ENCODE results near the gene KIF3B. TPM values are rescaled to one million over a fixed set of nuclear protein-coding genes. Genes with fewer than 3 reads are reported as not detected.
A peak's percentile ranks its signal among the peaks of the same experiment; 100 is the strongest.

The KIF3B gene
- total and polyA plus RNA-seq, 2 donors, result 7.8 to 8.3 TPM

DNA sequence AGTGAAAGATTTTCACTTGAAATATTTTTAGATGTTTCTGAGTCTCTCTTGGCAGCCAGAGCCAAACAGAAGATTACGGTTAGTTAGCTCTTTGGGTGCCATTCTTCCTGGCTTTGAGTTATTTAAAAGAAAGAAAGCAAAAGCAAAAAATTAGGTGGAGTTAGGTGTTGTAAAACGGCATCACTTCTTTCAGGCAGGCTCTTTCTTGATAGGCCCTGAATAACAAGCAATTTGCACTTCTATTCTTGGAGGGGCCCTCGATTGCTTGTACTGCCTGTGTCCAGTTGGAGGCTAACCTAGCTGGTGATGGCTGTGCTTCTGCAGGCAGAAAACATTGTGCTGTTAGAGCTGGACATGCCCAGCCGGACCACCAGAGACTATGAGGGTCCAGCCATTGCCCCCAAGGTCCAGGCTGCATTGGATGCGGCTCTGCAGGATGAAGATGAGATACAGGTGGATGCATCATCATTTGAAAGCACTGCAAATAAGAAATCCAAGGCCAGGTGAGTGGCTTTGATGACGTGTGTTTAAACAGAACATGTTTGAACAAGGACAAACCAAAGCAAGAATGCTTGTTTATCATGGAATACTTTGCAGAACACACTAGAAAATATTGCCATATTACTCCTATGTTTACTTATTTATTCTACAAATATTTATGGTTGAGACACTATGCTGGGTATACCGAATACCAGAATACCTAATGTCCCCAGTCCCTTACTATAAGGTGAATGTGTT lies 52.5 kb downstream of the KIF3B start:
- WGBS, result 96% methylated on average over 7 of the region's 7 CpGs
- no peak for DNase-seq (ENCODE audit: low read depth in 6 of 9, low spot score in 9 of 9)
- Histone ChIP-seq H3K27ac (ENCODE audit: low read depth in 1 of 2, low read length in 1 of 2) (no peak overlapping the region), H3K4me1 (ENCODE audit: control insufficient read depth in 2 of 2, insufficient read depth in 2 of 2, low read length in 2 of 2) (no peaks in the 10 kb centered on the region), H3K27me3 (ENCODE audit: control insufficient read depth in 2 of 2, insufficient read depth in 1 of 2, low read length in 1 of 2) (no peaks in the 10 kb centered on the region), H3K36me3 (ENCODE audit: control insufficient read depth in 2 of 2, insufficient read depth in 2 of 2, low read length in 1 of 2) (peaks cover 33 to 43% of the 10 kb centered on the region in 2 donors), H3K4me3 (ENCODE audit: low read length in 2 of 2) (no peak overlapping the region), H3K9me3 (ENCODE audit: control insufficient read depth in 2 of 2, insufficient read depth in 1 of 2, low read length in 1 of 2) (no peaks in the 10 kb centered on the region)

DNA sequence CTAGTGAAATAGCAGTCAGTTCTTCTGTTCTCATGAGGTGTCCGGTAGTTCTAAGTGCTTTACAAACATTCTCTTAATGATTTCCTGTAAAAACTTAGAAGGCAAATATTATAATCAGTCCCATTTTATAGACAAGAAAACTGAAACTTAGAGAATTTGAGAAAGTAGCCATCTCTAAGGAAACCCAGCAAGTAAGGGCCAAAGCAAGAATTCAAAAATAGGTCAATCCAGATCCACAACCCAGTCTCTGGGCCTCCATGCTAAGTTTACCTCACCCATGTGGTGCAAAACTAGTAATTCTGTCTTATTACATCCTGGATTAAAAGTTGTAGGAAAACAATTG lies 53.1 kb downstream of the KIF3B start:
- DNase-seq (ENCODE audit: low read depth in 6 of 9, low spot score in 9 of 9), result no peak
- Histone ChIP-seq H3K4me3 (ENCODE audit: low read length in 2 of 2) (no peak overlapping the region), H3K27me3 (ENCODE audit: control insufficient read depth in 2 of 2, insufficient read depth in 1 of 2, low read length in 1 of 2) (no peaks in the 10 kb centered on the region), H3K27ac (ENCODE audit: low read depth in 1 of 2, low read length in 1 of 2) (no peak overlapping the region), H3K36me3 (ENCODE audit: control insufficient read depth in 2 of 2, insufficient read depth in 2 of 2, low read length in 1 of 2) (peaks cover 33 to 43% of the 10 kb centered on the region in 2 donors), H3K4me1 (ENCODE audit: control insufficient read depth in 2 of 2, insufficient read depth in 2 of 2, low read length in 2 of 2) (no peaks in the 10 kb centered on the region), H3K9me3 (ENCODE audit: control insufficient read depth in 2 of 2, insufficient read depth in 1 of 2, low read length in 1 of 2) (no peaks in the 10 kb centered on the region)
- 100% methylated on average over 1 of the region's 1 CpG for WGBS

DNA sequence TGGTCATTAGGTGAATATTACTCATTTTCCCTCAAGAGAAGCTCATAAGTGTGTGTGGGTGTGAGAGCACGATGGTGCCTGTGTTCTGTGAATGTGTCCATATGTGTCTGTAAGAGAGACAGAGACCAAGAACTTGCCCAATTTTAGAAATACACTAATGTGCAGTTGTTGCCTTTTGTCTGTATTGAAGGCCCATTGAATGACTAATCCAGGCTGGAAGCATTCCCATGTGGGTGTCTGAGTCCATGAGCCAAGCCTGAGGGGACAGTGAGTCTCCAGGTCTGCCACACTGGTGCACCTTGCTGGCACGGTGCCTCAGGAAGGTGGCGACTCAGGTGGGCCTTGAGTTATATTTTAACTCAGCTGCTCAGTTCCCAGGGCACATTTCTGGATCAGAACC lies 55.2 kb downstream of the KIF3B start:
- Histone ChIP-seq H3K27ac (ENCODE audit: low read depth in 1 of 2, low read length in 1 of 2) (no peak overlapping the region), H3K9me3 (ENCODE audit: control insufficient read depth in 2 of 2, insufficient read depth in 1 of 2, low read length in 1 of 2) (no peaks in the 10 kb centered on the region), H3K27me3 (ENCODE audit: control insufficient read depth in 2 of 2, insufficient read depth in 1 of 2, low read length in 1 of 2) (no peaks in the 10 kb centered on the region), H3K4me1 (ENCODE audit: control insufficient read depth in 2 of 2, insufficient read depth in 2 of 2, low read length in 2 of 2) (peaks cover 0 to 2% of the 10 kb centered on the region in 2 donors), H3K36me3 (ENCODE audit: control insufficient read depth in 2 of 2, insufficient read depth in 2 of 2, low read length in 1 of 2) (peaks cover 33 to 37% of the 10 kb centered on the region in 2 donors), H3K4me3 (ENCODE audit: low read length in 2 of 2) (no peak overlapping the region)
- DNase-seq (ENCODE audit: low read depth in 6 of 9, low spot score in 9 of 9), result no peak
- 94% methylated on average over 3 of the region's 3 CpGs for WGBS

DNA sequence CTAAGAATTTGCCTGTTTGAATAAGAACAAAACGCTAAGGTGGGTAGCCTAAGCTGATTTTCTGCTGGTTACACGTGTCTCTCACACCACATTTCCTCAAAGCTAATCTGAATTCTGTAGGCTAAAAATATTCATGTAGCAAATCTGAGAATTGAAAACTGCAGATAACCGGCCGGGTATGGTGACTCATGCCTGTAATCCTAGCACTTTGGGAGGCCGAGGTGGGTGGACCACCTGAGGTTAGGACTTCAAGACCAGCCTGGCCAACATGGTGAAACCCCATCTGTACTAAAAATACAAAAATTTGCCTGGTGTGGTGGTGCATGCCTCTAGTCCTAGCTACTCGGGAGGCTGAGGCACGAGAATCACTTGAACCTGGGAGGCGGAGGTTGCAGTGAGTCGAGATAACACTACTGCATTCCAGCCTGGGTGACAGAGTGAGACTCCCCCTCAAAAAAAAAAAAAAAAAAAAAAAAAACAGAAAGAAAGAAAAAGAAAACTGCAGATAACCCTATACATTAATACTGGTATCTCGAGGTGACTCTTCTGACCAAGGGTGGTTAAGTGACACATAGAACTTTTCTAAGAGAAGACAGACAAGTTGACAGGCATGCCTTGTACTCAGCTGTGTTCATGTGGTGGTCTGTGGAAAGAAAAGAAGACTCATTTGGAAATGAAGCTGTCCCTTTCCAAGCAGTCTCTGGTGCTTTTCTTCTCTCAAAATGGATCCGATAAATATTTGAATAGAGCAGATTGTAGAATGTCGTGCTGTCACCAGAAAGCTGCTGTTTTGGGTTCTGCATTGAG lies 55.9 kb downstream of the KIF3B start:
- Histone ChIP-seq H3K4me1 (ENCODE audit: control insufficient read depth in 2 of 2, insufficient read depth in 2 of 2, low read length in 2 of 2) (peaks cover 4 to 9% of the 10 kb centered on the region in 2 donors), H3K27me3 (ENCODE audit: control insufficient read depth in 2 of 2, insufficient read depth in 1 of 2, low read length in 1 of 2) (no peaks in the 10 kb centered on the region), H3K27ac (ENCODE audit: low read depth in 1 of 2, low read length in 1 of 2) (no peak overlapping the region), H3K9me3 (ENCODE audit: control insufficient read depth in 2 of 2, insufficient read depth in 1 of 2, low read length in 1 of 2) (no peaks in the 10 kb centered on the region), H3K36me3 (ENCODE audit: control insufficient read depth in 2 of 2, insufficient read depth in 2 of 2, low read length in 1 of 2) (peaks cover 30 to 37% of the 10 kb centered on the region in 2 donors), H3K4me3 (ENCODE audit: low read length in 2 of 2) (no peak overlapping the region)
- 97% methylated on average over 12 of the region's 12 CpGs for WGBS
- DNase-seq (ENCODE audit: low read depth in 6 of 9, low spot score in 9 of 9), result no peak

GRCh38 chr20:32333988-32334885 lies 56.8 kb downstream of the KIF3B start:
- Histone ChIP-seq H3K4me1 (ENCODE audit: control insufficient read depth in 2 of 2, insufficient read depth in 2 of 2, low read length in 2 of 2) (peaks cover 4 to 13% of the 10 kb centered on the region in 2 donors), H3K4me3 (ENCODE audit: low read length in 2 of 2) (no peak overlapping the region), H3K27me3 (ENCODE audit: control insufficient read depth in 2 of 2, insufficient read depth in 1 of 2, low read length in 1 of 2) (no peaks in the 10 kb centered on the region), H3K9me3 (ENCODE audit: control insufficient read depth in 2 of 2, insufficient read depth in 1 of 2, low read length in 1 of 2) (no peaks in the 10 kb centered on the region), H3K27ac (ENCODE audit: low read depth in 1 of 2, low read length in 1 of 2) (peak overlapping the region in 1 of 2 donors; percentile 9), H3K36me3 (ENCODE audit: control insufficient read depth in 2 of 2, insufficient read depth in 2 of 2, low read length in 1 of 2) (peaks cover 30 to 38% of the 10 kb centered on the region in 2 donors)
- 83% methylated on average over 13 of the region's 13 CpGs for WGBS
- no peak for DNase-seq (ENCODE audit: low read depth in 6 of 9, low spot score in 9 of 9)

- H3K4me1 ChIP-seq (ENCODE audit: control insufficient read depth in 2 of 2, insufficient read depth in 2 of 2, low read length in 2 of 2), result peaks cover 4 to 13% of the 10 kb centered on the region in 2 donors
- DNase-seq (ENCODE audit: low read depth in 6 of 9, low spot score in 9 of 9), result peak in 5 of 9 donors; percentile 21 to 71 (median 31)
- H3K4me3 ChIP-seq (ENCODE audit: low read length in 2 of 2), result no peak overlapping the region
- no peaks in the 10 kb centered on the region for H3K27me3 ChIP-seq (ENCODE audit: control insufficient read depth in 2 of 2, insufficient read depth in 1 of 2, low read length in 1 of 2)
- H3K9me3 ChIP-seq (ENCODE audit: control insufficient read depth in 2 of 2, insufficient read depth in 1 of 2, low read length in 1 of 2), result no peaks in the 10 kb centered on the region
- 41% methylated on average over 5 of the region's 5 CpGs for WGBS
- no peak overlapping the region for H3K27ac ChIP-seq (ENCODE audit: low read depth in 1 of 2, low read length in 1 of 2)
- H3K36me3 ChIP-seq (ENCODE audit: control insufficient read depth in 2 of 2, insufficient read depth in 2 of 2, low read length in 1 of 2), result peaks cover 12 to 17% of the 10 kb centered on the region in 2 donors
Measured at GRCh38 chr20:32336918-32337347, 59.5 kb downstream of the KIF3B start.

- DNase-seq (ENCODE audit: low read depth in 6 of 9, low spot score in 9 of 9), result peak in 1 of 9 donors; percentile 49
- Histone ChIP-seq H3K4me3 (ENCODE audit: low read length in 2 of 2) (no peak overlapping the region), H3K36me3 (ENCODE audit: control insufficient read depth in 2 of 2, insufficient read depth in 2 of 2, low read length in 1 of 2) (peaks cover 7 to 11% of the 10 kb centered on the region in 2 donors), H3K9me3 (ENCODE audit: control insufficient read depth in 2 of 2, insufficient read depth in 1 of 2, low read length in 1 of 2) (no peaks in the 10 kb centered on the region), H3K27me3 (ENCODE audit: control insufficient read depth in 2 of 2, insufficient read depth in 1 of 2, low read length in 1 of 2) (no peaks in the 10 kb centered on the region), H3K27ac (ENCODE audit: low read depth in 1 of 2, low read length in 1 of 2) (no peak overlapping the region), H3K4me1 (ENCODE audit: control insufficient read depth in 2 of 2, insufficient read depth in 2 of 2, low read length in 2 of 2) (peaks cover 4 to 13% of the 10 kb centered on the region in 2 donors)
- WGBS, result 72% methylated on average over 11 of the region's 11 CpGs
Measured at GRCh38 chr20:32337937-32338661, 60.6 kb downstream of the KIF3B start.

DNA sequence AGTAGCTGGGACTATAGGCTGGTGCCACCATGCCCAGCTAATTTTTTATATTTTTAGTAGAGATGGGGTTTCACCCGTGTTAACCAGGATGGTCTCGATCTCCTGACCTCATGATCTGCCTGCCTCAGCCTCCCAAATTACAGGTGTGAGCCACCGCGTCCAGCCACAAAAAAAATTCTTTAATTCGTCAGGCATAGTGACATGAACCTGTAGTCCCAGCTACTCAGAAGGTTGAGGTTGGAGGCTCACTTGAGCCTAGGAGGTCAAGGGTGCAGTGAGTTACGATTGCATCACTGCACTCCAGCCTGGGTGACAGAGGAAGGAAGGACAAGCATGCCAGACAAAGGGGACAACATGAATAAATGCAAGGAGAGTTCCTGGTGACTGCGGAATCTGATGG lies 61.2 kb downstream of the KIF3B start:
- Histone ChIP-seq H3K36me3 (ENCODE audit: control insufficient read depth in 2 of 2, insufficient read depth in 2 of 2, low read length in 1 of 2) (peaks cover 5 to 11% of the 10 kb centered on the region in 2 donors), H3K27ac (ENCODE audit: low read depth in 1 of 2, low read length in 1 of 2) (no peak overlapping the region), H3K4me3 (ENCODE audit: low read length in 2 of 2) (no peak overlapping the region), H3K27me3 (ENCODE audit: control insufficient read depth in 2 of 2, insufficient read depth in 1 of 2, low read length in 1 of 2) (no peaks in the 10 kb centered on the region), H3K4me1 (ENCODE audit: control insufficient read depth in 2 of 2, insufficient read depth in 2 of 2, low read length in 2 of 2) (peaks cover 4 to 13% of the 10 kb centered on the region in 2 donors), H3K9me3 (ENCODE audit: control insufficient read depth in 2 of 2, insufficient read depth in 1 of 2, low read length in 1 of 2) (no peaks in the 10 kb centered on the region)
- 98% methylated on average over 7 of the region's 7 CpGs for WGBS
- no peak for DNase-seq (ENCODE audit: low read depth in 6 of 9, low spot score in 9 of 9)
